ENCODE measurements around the gene RASSF9. TPM values are rescaled to one million over a fixed set of nuclear protein-coding genes. Genes with fewer than 3 reads are reported as not detected.

RASSF9 gene
- 1.8 TPM for polyA plus RNA-seq (ENCODE audit: insufficient read length)

DNA sequence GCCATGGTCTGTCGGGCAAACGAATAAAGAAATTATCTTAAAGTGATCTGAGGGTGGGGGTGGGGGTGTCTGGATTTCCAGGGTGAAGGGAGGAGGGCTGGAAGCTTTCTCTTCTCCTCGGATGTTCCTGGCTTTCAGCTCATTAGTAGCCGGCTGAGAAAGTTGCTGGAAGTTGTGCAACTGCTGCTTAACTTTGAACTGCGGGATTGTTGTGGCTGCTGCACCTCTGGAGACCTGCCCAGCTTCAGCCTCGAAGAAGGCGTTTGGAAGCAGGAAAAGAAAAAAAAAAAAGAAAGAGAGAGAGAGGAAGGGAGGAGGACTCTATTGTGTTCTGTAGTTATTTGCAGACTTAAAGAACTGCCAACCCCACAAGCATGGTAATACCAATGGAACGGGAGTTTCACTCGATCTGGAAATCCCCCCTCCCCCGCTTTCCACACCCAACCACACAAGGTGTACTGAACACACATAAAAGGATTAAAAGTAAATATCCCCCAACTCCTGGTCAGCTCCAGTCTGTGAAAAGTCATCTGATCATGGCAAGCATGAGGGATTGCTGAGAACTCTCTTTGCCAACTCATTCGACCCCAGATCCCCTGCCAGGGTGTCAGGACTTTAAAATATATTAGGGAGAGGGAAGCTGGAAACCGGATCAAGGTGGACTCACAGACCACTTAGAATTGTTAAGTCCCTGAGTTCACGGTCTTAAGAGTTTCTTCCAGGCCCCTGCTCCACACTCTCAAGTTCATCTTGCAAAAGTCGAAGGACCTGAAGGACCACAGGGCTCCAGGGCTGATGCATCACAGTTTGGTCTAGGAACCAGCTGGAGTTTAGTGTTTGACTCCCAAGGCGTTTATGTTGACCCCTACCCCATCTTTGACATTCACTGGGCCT is at the start of gene RASSF9:
Gene RASSF9, minus strand, starts transcription at position 213 of the 894 bp plus-strand sequence. Its CDS starts 208 bp downstream, at position 5.
- peak; percentile 63 for DNase-seq

- DNase-seq: no peak
These were observed 47.6 kb upstream of the RASSF9 start for GRCh38 chr12:85883763-85884162.

GRCh38 chr12:85877459-85877858 is 41.2 kb upstream of the RASSF9 start:
- no peak for DNase-seq

GRCh38 chr12:85874031-85874461 is 37.8 kb upstream of the RASSF9 start, which contains the start of gene NTS:
TSS of gene NTS (plus strand) at chr12:85874295. CDS start at chr12:85874404, 109 bp downstream.
- DNase-seq: no peak

DNA sequence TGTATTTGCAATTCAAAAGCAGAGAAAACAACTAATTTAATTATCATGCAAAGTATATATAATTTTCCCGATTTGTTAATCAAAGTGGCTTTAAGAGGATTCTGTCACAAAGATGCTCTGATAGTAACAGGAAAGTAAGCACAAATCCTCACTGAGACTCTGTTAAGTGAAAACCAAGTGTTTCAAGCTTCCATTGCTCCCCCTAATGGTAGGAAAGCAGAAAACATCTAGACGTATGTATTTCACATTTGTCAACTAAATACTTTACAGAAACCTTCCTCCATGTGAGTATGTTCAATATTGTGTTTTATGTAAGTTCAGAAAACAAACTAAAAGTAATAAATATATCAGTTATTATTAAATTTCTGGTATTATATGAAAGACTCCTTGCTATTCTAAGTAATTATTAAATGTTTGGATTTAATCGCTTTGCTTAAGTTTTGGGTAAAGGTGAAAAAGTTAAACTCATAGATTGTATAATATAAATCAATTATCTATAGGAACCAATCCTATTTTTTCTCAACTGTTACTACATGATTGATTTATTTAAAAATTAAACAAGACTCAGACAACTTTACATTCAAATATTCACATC is 36.4 kb upstream of the RASSF9 start:
- peak; percentile 40 for DNase-seq

- DNase-seq: peak; percentile 60
These were observed 31.0 kb upstream of the RASSF9 start for GRCh38 chr12:85866986-85867776.

DNA sequence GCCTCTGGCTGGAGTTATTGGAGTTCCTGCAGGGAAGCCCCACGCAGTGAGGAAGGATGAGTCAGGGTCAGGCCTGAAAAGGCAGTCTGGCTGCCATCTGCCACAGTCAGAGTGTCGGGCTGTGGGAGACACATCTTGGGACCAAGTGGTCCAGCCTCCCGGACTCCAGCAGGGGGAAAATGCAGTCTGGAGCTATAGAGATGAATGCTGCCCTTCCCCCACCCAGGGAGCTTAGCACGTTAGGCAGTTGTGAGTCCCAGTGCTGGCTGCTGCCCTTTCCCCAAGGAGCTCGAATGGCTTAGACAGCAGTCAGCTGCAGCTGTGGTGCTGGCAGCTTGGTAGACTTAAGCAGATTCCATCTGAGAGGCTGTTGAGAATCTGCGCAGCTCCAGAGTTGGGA is 29.7 kb upstream of the RASSF9 start:
- DNase-seq: no peak

DNA sequence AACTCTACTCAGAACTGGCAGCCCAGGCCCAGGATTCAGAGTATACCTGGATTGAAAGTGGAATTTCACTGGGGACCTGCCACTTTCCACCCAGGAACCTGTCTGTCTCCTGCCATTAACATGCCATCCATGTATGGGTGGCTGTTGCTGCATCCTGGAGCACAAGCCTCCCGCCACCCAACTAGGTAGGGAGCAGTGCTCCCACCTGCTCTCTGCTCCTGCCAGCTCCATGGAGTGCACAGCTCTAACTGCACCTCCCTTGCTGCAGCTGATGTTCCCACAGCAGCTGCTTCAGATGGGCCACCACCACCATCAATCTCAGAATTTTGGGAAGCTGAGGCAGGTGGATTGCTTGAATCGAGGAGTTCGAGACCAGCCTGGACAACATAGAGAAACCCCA is 20.8 kb upstream of the RASSF9 start:
- DNase-seq: no peak

DNA sequence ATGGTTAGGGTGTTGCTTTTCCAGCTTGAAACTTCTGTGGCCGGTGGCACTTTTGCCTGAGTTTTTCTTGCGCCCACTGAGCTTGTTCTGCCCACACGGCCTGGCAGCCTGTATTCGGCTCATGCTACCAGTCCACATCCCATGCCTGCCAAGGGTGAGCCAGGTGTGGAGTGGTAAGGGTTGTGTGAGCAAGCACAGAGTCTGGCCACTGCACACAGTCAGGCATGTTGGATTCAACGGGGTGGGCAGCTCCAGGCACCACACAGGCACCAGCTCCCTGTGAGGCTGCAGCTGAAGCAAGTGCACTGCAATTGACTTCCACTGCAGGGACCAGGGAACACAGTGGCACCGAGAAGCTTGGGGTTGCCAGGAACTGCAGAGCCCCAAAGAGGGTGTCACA is 19.1 kb upstream of the RASSF9 start:
- DNase-seq: no peak

DNA sequence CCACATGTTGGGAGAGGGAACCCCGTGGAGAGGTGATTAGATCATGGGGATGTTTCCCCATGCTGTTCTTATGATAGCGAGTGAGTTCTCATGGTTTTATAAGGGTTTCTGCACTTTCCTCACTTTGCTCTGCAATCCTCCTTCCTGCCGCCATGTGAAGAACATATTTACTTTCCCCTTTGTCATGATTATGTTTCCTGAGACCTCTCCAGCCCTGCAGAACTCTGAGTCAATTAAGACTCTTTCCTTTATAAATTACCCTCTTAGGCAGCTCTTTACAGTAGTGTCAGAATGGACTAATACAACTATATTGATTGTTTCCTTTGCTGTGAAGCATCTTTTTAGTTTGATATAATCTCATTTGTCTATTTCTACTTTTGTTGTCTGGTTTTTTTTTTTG is 13.1 kb upstream of the RASSF9 start:
- DNase-seq: no peak

DNA sequence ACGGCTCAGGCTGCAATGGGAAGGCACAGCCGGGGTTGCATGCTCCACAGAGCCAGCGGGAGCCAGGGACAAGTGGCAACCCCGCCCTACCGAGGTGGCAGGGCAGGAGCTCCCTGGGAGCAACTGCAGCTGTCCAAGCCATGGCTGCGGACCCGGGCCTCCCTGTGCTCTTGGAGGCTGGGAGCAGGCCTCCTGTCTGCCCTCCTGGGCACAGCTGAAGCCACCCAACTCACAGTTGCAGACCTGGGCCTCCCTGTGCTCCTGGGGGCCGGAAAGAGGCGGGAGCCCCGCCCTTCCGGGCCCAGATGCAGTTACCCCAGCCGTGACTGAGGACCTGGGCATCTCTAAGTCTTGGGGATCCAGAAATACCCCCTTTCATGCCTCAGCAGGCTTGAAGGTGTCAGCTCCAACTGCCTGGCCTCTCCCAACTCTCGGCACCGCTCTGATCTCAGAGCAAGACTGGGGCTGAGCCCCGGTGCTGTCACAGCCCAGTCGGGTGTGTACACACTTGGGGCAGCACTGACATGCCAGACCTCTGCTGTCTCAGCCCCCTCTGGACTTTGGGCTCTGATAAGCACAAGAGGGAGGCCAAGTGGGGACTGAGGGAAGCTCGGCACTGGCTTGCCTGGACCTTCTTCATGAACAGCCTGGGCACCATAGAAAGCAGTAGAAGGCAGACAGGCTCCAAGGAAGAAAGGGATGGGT is 7.5 kb upstream of the RASSF9 start:
- no peak for DNase-seq

- DNase-seq: peak; percentile 34
These were observed 598 bp downstream of the RASSF9 start for GRCh38 chr12:85835426-85836196.

DNA sequence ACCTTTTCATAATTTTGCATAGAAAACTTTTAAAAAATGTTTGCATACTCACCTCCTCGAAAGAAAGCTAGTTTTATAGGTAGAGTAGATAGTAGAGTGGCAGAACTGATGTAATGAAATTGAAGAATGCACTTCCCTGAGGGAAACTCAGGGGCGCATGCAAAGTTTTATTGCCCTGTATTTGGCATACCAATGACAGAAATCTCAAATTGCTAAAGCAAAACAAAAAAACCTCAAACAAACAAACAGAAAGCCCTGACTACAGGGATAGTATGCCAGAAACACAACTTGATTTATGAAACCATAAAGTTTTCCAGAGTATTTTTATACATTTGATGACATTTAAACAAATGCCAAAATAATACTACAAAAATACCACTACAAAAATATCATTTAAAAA is 1.8 kb downstream of the RASSF9 start:
- no peak for DNase-seq

GRCh38 chr12:85833579-85833978 is 2.6 kb downstream of the RASSF9 start:
- DNase-seq: no peak

GRCh38 chr12:85831327-85831990 is 4.8 kb downstream of the RASSF9 start:
- DNase-seq: no peak

DNA sequence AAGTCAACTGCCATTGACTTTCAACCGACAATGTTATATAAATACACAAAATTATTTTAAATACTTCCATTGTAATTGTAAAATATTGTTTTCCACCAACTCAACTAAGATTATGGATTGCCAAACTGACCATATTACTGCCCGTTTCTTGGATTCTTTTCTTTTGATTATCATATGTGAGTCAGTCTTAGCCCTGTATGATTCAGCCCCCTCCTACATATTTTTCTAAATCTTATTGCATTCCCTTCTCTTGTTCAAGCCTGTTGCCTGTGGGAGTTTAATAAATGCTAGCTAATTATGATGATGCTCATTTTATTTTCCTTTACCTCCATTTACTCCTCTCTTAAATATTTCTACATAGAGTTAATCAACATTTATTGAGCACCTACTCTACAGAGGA is 6.8 kb downstream of the RASSF9 start:
- DNase-seq: no peak

- no peak for DNase-seq
These were observed 7.6 kb downstream of the RASSF9 start for GRCh38 chr12:85828576-85828975.

DNA sequence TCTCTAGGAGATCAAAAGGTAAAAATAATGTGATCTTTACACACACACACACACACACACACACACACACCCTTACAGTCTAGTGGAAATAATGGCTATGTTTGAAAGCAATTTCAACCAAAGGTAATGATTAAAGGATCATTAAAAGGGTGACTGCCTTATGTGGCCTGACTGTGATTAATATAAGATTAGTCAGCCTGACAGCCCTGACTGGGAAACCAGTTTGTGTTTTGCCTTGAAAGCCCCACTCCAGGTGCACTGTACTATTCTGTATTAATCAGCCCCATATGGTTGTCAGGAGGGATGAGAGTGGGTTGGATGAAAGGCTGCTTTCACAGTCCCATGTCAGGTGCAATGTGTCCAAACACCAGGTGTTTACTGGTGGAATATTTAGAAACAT is 10.5 kb downstream of the RASSF9 start:
- DNase-seq: no peak

DNA sequence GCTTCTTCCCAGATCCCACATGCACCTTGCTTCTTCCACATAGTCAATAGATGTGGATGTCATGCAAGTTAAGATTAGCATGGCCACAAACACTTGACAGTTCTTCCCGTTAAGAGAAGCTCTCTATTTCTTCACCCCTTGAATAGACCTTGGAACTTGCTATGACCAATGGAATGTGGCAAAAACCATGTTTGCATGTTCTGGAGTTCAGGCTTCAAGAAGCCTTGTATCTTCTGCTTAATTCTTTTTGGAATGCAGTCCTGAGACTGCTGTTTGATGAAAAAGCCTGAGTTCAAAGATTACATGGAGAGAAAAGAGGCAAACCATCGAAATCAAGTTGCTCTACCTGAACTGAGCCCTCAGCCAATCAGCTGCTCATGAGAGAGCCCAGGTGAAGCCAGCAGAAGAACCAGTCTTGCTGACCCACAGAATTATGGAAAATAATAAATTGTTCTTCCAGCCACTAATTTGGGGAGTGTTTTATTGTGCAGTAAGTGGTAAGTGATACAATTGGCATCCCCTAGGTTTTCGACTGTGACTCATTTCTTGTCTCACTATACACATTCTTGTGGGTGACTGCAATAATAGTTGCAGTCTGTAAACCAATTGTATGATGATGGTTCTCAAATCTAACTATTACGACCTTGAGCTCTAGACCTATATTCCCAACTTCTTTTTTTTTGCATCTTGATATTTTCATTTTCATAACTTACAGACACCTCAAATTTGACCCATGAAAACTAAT is 12.6 kb downstream of the RASSF9 start:
- DNase-seq: no peak

DNA sequence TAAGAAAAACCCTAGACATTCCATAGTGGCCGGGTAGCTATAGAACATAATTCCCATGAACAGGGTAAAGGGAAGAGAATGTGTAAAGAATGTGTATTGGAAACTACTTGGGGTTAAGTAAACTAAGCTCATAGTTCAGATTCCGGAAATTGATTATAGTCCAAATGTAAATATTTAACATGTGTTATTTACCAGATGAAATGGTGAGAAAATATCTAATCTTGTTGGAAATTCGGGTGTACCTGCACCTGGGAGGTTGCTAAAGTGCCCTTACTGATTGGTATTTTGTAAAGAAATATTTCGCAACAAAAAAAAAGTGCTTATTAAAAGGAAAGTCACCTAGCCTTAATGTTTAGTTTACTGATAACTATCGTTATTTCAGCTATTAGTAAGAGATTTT is 14.4 kb downstream of the RASSF9 start:
- no peak for DNase-seq
